22Rv1 (cell line): ENCODE results near the gene IMMP2L.
A peak's percentile ranks its signal among the peaks of the same experiment; 100 is the strongest.

Experiments used
- H3K27ac ChIP-seq: fragments of 450-650 bp; 2 replicates; pipeline ENCODE4 v1.5.1; 2017
- ZFX ChIP-seq: fragments of 450-650 bp; IDR thresholded peaks from 2 replicates; pipeline ENCODE4 v1.6.1; 2017; ENCODE audit warnings: antibody characterized with exemption, borderline replicate concordance
- TF ChIP-seq, protein P1 (sequence below): fragments of 450-650 bp; IDR thresholded peaks from 2 replicates; pipeline ENCODE4 v1.5.1; 2017; ENCODE audit warnings: mild to moderate bottlenecking

The IMMP2L gene

GRCh38 chr7:110771717-110772116 is 790.6 kb downstream of the IMMP2L start:
- TF ChIP-seq, protein P1, sequence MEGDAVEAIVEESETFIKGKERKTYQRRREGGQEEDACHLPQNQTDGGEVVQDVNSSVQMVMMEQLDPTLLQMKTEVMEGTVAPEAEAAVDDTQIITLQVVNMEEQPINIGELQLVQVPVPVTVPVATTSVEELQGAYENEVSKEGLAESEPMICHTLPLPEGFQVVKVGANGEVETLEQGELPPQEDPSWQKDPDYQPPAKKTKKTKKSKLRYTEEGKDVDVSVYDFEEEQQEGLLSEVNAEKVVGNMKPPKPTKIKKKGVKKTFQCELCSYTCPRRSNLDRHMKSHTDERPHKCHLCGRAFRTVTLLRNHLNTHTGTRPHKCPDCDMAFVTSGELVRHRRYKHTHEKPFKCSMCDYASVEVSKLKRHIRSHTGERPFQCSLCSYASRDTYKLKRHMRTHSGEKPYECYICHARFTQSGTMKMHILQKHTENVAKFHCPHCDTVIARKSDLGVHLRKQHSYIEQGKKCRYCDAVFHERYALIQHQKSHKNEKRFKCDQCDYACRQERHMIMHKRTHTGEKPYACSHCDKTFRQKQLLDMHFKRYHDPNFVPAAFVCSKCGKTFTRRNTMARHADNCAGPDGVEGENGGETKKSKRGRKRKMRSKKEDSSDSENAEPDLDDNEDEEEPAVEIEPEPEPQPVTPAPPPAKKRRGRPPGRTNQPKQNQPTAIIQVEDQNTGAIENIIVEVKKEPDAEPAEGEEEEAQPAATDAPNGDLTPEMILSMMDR = no peak
- no peak for TF ChIP-seq ZFX
- no peak overlapping the region for H3K27ac ChIP-seq

- H3K27ac ChIP-seq = peak overlapping the region; percentile 24
- TF ChIP-seq, protein P1 = no peak
- no peak for TF ChIP-seq ZFX
These were observed 794.7 kb downstream of the IMMP2L start for GRCh38 chr7:110767550-110768110.

DNA sequence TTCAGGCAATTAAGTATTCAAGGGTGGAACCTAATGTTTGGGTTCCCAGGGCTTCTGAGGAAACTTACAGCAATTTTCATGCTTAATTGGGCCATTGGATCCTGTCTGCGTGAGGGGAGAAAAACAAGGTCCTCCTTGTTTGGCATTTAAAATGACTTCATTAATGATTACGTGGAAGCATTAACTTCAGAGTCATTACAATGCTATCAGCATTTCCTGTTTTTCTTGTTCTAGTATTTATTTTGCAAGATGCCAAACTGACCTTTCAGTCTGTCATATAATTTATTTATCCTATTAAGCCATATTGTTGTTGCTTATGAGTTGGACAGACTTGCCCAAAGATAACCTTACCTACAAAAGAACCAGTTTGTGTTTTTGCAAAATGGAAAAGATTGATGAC is 795.4 kb downstream of the IMMP2L start:
- TF ChIP-seq, protein P1 = no peak
- no peak for TF ChIP-seq ZFX
- peak overlapping the region; percentile 24 for H3K27ac ChIP-seq

DNA sequence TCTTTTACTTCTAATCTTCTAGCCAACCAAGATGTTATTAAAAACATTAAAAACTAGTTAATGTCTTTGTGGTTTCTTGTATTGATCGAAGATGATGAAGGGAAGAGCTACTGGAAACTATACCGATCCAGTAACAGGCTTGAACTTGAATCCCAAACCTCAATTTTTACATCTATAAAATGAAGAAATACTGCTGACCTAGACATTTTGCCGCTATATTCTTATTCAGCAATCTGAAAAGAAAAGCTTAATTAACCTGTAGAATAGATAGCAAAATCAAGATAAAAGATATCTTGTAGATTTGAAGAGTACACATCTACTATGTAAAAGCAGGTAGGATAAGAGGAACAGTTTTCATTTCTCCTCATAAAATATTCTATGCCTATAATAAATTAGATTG is 797.4 kb downstream of the IMMP2L start:
- H3K27ac ChIP-seq = no peak overlapping the region
- TF ChIP-seq, protein P1 = no peak
- TF ChIP-seq ZFX = no peak

GRCh38 chr7:110762546-110763225 is 799.6 kb downstream of the IMMP2L start:
- no peak overlapping the region for H3K27ac ChIP-seq
- TF ChIP-seq, protein P1 = no peak
- TF ChIP-seq ZFX = no peak

- no peak for TF ChIP-seq ZFX
- H3K27ac ChIP-seq = no peak overlapping the region
These were observed 802.0 kb downstream of the IMMP2L start for GRCh38 chr7:110760341-110760740.

DNA sequence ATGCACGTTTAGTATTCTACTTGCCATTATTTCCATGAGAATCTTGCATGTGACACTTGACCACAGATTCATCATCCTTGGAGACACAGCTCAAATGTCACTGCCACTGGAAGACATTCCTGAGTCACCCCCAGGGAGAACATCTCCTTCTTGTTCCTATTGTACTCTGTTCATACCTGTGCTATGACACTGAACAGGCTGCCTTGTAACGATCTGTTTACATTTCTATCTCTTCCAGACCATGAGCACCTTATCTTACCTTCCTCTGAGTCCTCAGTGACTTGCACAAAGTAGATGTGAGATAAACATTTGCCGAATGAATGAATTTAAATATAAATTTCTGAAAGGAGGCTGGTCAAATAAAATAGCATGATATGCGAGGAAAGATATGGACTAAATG is 803.2 kb downstream of the IMMP2L start:
- no peak overlapping the region for H3K27ac ChIP-seq
- TF ChIP-seq, protein P1 = no peak
- TF ChIP-seq ZFX = no peak
